GM23248 (cell line): ENCODE data around the gene GPR162.

Experiments used
- EZH2 ChIP-seq: fragments of 200-600 bp; sonication (generic); IDR thresholded peaks from 2 replicates; pipeline ENCODE4 v1.6.1; 2018; ENCODE audit warnings: antibody characterized with exemption, mild to moderate bottlenecking; ENCODE audit not compliant: insufficient read depth, poor library complexity, severe bottlenecking
- EZH2phosphoT487 ChIP-seq: fragments of 200-600 bp; sonication (generic); IDR thresholded peaks from 2 replicates; pipeline ENCODE4 v1.6.1; 2018; ENCODE audit warnings: antibody characterized with exemption, moderate library complexity, mild to moderate bottlenecking, low read depth; ENCODE audit not compliant: insufficient read depth

GRCh38 chr12:6840761-6841515, 19.3 kb downstream of the GPR162 start, which contains the start of gene GNB3:
- TF ChIP-seq EZH2phosphoT487: no peak
- TF ChIP-seq EZH2: no peak
